ENCODE measurements around the gene MAP4. TPM values are rescaled to one million over a fixed set of nuclear protein-coding genes. Genes with fewer than 3 reads are reported as not detected.

MAP4 gene
- total RNA-seq, 2 donors from 2014 or later, result 70.6 to 101 TPM

GRCh38 chr3:48004694-48005093 lies 11.5 kb downstream of the MAP4 start:
- peaks cover 4% of the 10 kb centered on the region for H3K4me1 ChIP-seq
- no peak overlapping the region for H3K4me3 ChIP-seq
- H3K9me3 ChIP-seq, result no peaks in the 10 kb centered on the region
- TF ChIP-seq CTCF (IDR thresholded peaks at IDR 0.05) (no peak), POLR2A (IDR thresholded peaks at IDR 0.05) (no peak)
- H3K27ac ChIP-seq, result no peak overlapping the region
- intact Hi-C loops (cut with DNase I), result no loop called here
- no peaks in the 10 kb centered on the region for H3K27me3 ChIP-seq
- DNase-seq (no peak), ATAC-seq (no peak)
- WGBS, 2 donors, result 98 to 100% methylated on average over 5 of the region's 5 CpGs
- no peaks in the 10 kb centered on the region for H3K36me3 ChIP-seq (replicated peaks in 1 of 2; ENCODE audit: insufficient read depth in 1 of 2, low read depth in 2 of 2)

GRCh38 chr3:48002787-48003186 lies 13.4 kb downstream of the MAP4 start:
- ATAC-seq (no peak), DNase-seq (no peak)
- no peak for TF ChIP-seq CTCF (IDR thresholded peaks at IDR 0.05)
- TF ChIP-seq POLR2A (IDR thresholded peaks at IDR 0.05), result no peak
- Histone ChIP-seq H3K27me3 (no peaks in the 10 kb centered on the region), H3K27ac (no peak overlapping the region), H3K36me3 (replicated peaks in 1 of 2; ENCODE audit: insufficient read depth in 1 of 2, low read depth in 2 of 2) (no peaks in the 10 kb centered on the region), H3K9me3 (no peaks in the 10 kb centered on the region), H3K4me1 (no peaks in the 10 kb centered on the region), H3K4me3 (no peak overlapping the region)
- intact Hi-C loops (cut with DNase I), result no loop called here
- WGBS, 2 donors, result 95 to 98% methylated on average over 5 of the region's 5 CpGs

- no peaks in the 10 kb centered on the region for H3K9me3 ChIP-seq
- H3K36me3 ChIP-seq (replicated peaks in 1 of 2; ENCODE audit: insufficient read depth in 1 of 2, low read depth in 2 of 2), result no peaks in the 10 kb centered on the region
- intact Hi-C loops (cut with DNase I), result no loop called here
- no peak for TF ChIP-seq CTCF (IDR thresholded peaks at IDR 0.05)
- TF ChIP-seq POLR2A (IDR thresholded peaks at IDR 0.05), result no peak
- H3K27ac ChIP-seq, result no peak overlapping the region
- no peak overlapping the region for H3K4me3 ChIP-seq
- ATAC-seq, result no peak
- peak in 2 of 4 donors; percentile 26 to 39 for DNase-seq
- WGBS, 2 donors, result 64 to 78% methylated on average over 4 of the region's 4 CpGs
- no peaks in the 10 kb centered on the region for H3K27me3 ChIP-seq
- H3K4me1 ChIP-seq, result no peaks in the 10 kb centered on the region
Measured at GRCh38 chr3:48001991-48002390, 14.2 kb downstream of the MAP4 start.

GRCh38 chr3:48000212-48000611 lies 16.0 kb downstream of the MAP4 start:
- H3K27ac ChIP-seq, result no peak overlapping the region
- WGBS, 2 donors, result 91 to 93% methylated on average over 2 of the region's 2 CpGs
- H3K36me3 ChIP-seq (replicated peaks in 1 of 2; ENCODE audit: insufficient read depth in 1 of 2, low read depth in 2 of 2), result no peaks in the 10 kb centered on the region
- H3K9me3 ChIP-seq, result no peaks in the 10 kb centered on the region
- intact Hi-C loops (cut with DNase I), result no loop called here
- TF ChIP-seq CTCF (IDR thresholded peaks at IDR 0.05) (no peak), POLR2A (IDR thresholded peaks at IDR 0.05) (no peak)
- no peaks in the 10 kb centered on the region for H3K27me3 ChIP-seq
- H3K4me3 ChIP-seq, result no peak overlapping the region
- DNase-seq, result no peak
- no peak for ATAC-seq
- no peaks in the 10 kb centered on the region for H3K4me1 ChIP-seq

- 94 to 96% methylated on average over 2 of the region's 2 CpGs for WGBS, 2 donors
- Histone ChIP-seq H3K4me1 (no peaks in the 10 kb centered on the region), H3K27me3 (no peaks in the 10 kb centered on the region), H3K9me3 (no peaks in the 10 kb centered on the region), H3K4me3 (no peak overlapping the region), H3K27ac (no peak overlapping the region), H3K36me3 (replicated peaks in 1 of 2; ENCODE audit: insufficient read depth in 1 of 2, low read depth in 2 of 2) (no peaks in the 10 kb centered on the region)
- intact Hi-C loops (cut with DNase I), result loop anchor here (10.0 kb wide), 1 partner anchor 152 kb away; no protein-coding TSS in a partner anchor
- DNase-seq (no peak), ATAC-seq (no peak)
- TF ChIP-seq POLR2A (IDR thresholded peaks at IDR 0.05) (no peak), CTCF (IDR thresholded peaks at IDR 0.05) (no peak)
Measured at GRCh38 chr3:47996440-47996839, 19.8 kb downstream of the MAP4 start.

Measured in body of pancreas (tissue), 4 donors.